ENCODE data around the gene CILP2.

CILP2 gene

DNA sequence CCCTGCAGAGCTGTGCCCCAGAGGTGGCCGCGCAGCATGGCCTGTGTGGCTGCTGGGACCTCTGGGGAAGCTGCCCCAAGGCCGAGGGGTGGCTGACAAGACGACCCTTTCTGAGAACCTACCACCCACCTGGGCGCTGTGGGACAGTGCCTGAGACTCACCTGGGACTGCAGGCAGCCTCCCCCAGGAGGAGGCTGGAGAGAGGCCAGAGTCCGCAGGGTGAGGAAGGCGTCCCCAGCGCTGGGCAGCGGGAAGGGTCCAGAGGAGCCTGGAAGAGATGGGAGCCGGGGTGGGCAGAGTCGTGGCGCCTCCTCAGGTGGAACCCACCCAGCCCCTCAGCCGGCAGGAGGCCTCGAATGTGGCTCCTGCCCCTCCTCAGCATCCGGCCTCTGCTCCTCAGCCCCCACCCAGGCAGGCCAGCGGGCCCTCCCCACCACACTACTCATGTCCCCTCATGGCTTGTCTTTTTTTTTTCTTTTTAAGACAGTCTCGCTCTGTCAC lies 25.3 kb downstream of the CILP2 start:
- H3K4me3 ChIP-seq (ENCODE audit: low read depth, low read length) = no peak overlapping the region
- DNase-seq (ENCODE audit: low read depth, low spot score) = no peak
- in situ Hi-C loops (cut with HindIII; ENCODE audit: low sequenced_read_pairs) = no loop called here
- TF ChIP-seq, protein P1, sequence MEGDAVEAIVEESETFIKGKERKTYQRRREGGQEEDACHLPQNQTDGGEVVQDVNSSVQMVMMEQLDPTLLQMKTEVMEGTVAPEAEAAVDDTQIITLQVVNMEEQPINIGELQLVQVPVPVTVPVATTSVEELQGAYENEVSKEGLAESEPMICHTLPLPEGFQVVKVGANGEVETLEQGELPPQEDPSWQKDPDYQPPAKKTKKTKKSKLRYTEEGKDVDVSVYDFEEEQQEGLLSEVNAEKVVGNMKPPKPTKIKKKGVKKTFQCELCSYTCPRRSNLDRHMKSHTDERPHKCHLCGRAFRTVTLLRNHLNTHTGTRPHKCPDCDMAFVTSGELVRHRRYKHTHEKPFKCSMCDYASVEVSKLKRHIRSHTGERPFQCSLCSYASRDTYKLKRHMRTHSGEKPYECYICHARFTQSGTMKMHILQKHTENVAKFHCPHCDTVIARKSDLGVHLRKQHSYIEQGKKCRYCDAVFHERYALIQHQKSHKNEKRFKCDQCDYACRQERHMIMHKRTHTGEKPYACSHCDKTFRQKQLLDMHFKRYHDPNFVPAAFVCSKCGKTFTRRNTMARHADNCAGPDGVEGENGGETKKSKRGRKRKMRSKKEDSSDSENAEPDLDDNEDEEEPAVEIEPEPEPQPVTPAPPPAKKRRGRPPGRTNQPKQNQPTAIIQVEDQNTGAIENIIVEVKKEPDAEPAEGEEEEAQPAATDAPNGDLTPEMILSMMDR (IDR thresholded peaks at IDR 0.05; ENCODE audit: low read depth, low read length) = no peak

DNA sequence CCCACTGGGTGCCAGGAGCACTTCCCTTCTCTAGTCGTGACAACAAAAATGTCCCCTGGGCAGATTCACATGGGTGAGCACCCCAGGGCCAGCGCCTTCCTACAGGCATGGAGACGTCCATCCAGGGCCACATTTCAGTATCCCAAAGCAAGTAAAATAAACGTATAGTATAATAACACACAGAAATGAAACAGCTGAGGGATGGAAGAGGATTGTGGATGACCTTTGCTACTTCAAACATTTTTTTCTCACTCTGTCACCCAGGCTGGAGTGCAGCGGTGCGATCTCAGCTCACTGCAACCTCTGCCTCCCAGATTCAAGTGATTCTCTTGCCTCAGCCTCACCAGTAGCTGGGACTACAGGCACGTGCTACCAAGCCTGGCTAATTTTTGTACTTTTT lies 28.2 kb downstream of the CILP2 start:
- TF ChIP-seq, protein P1 (IDR thresholded peaks at IDR 0.05; ENCODE audit: low read depth, low read length) = no peak
- no peak overlapping the region for H3K4me3 ChIP-seq (ENCODE audit: low read depth, low read length)
- in situ Hi-C loops (cut with HindIII; ENCODE audit: low sequenced_read_pairs) = no loop called here
- DNase-seq (ENCODE audit: low read depth, low spot score) = no peak

- no peak overlapping the region for H3K4me3 ChIP-seq (ENCODE audit: low read depth, low read length)
- TF ChIP-seq, protein P1 (IDR thresholded peaks at IDR 0.05; ENCODE audit: low read depth, low read length) = no peak
- in situ Hi-C loops (cut with HindIII; ENCODE audit: low sequenced_read_pairs) = no loop called here
- no peak for DNase-seq (ENCODE audit: low read depth, low spot score)
Measured at GRCh38 chr19:19567391-19567790, 29.3 kb downstream of the CILP2 start.

DNA sequence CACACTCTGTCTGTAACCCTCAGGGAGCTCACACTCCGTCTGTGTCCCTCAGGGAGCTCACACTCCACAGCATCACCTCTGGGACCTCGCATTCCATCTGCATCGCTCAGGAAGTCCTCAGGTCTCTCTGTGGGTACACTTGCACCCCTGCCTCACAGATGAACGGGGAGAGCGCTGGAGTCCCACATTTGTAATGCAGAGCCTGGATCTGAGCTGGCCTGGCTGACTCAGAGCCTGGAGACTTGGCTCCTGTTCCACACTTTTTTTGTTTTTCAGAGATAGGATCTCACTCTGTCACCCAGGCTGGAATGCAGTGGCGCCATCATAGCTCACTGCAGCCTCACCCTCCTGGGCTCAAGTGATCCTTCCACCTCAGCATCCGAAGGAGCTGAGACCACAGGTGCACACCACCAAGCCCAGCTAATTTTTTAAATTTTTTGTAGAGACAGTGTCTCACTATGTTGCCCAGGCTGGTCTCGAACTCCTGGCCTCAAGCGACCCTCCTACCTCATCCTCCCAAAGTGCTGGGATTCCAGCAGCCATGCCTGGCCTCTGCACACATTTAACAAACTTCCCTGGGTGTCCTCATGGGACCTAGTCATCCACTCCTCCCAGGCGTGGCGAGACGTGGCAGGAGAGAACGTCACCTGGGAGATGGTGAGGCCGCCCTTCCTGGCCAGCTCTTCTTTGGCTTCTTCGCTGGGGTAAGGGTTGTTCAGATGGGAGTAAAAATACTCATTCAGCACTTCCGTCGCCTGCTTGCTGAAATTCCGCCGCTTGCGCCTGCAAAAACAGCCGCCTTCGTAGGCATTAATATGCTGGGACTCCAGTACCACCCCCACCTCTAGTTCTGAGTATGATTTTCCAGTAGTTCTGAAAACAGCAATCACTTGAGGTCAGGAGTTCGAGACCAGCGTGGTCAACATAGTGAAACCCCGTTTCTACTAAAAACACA lies 31.0 kb downstream of the CILP2 start:
- no peak overlapping the region for H3K4me3 ChIP-seq (ENCODE audit: low read depth, low read length)
- TF ChIP-seq, protein P1 (IDR thresholded peaks at IDR 0.05; ENCODE audit: low read depth, low read length) = no peak
- in situ Hi-C loops (cut with HindIII; ENCODE audit: low sequenced_read_pairs) = no loop called here
- DNase-seq (ENCODE audit: low read depth, low spot score) = peak; percentile 30

GRCh38 chr19:19570571-19570970 lies 32.5 kb downstream of the CILP2 start:
- H3K4me3 ChIP-seq (ENCODE audit: low read depth, low read length) = no peak overlapping the region
- TF ChIP-seq, protein P1 (IDR thresholded peaks at IDR 0.05; ENCODE audit: low read depth, low read length) = no peak
- in situ Hi-C loops (cut with HindIII; ENCODE audit: low sequenced_read_pairs) = no loop called here
- no peak for DNase-seq (ENCODE audit: low read depth, low spot score)

DNA sequence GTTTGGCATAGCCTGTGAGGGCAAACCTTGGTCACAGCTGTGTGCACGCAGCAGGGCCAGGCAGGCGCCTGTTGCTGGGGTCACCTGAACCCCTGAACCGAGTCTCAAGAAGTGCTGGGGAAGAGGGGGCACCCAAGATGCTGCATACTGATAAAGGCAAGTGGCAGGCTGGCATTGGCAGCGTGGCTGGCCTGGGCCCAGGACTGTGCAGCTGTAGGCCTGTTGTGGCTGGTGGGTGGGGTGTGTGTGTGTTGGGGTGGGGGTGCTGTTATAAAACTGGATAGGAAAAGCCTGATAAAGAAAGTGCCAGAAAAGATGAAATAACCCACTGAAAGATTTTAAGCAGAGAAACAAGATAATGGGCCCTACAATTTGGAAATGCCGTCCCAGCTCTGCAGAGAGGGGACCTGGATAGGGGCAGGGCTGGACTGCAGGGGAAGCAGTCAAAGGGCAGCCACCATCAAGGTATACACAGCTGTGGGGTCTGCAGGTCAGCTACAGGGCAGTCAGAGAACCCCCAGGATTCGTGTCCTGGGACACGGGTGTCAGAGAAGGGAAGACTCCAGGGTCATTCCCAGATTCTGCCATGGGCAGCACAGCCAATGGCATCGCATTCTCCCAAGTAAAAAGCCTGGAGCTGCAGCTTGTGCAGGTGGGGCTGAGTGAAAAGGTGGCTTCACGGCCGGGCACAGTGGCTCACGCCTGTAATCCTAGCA lies 33.2 kb downstream of the CILP2 start:
- TF ChIP-seq, protein P1 (IDR thresholded peaks at IDR 0.05; ENCODE audit: low read depth, low read length) = no peak
- in situ Hi-C loops (cut with HindIII; ENCODE audit: low sequenced_read_pairs) = no loop called here
- no peak overlapping the region for H3K4me3 ChIP-seq (ENCODE audit: low read depth, low read length)
- no peak for DNase-seq (ENCODE audit: low read depth, low spot score)
